GM23338 (cell line): ENCODE measurements around the gene MRPL52. TPM values are rescaled to one million over a fixed set of nuclear protein-coding genes. Genes with fewer than 3 reads are reported as not detected.

Experiments used
- ATAC-seq: fragments of 200-7000 bp; cut with Tn5 transposase; 3 replicates; pipeline ENCODE4 v1.9.1; 2020
- DNase-seq: peaks from one replicate; pipeline ENCODE4 v3.0.0-alpha.2; 2015; ENCODE audit warnings: low spot score
- H2AFZ ChIP-seq: fragments of 200-600 bp; sonication (generic); 2 replicates; pipeline ENCODE4 v1.8.0; 2016; ENCODE audit warnings: antibody characterized with exemption, mild to moderate bottlenecking, moderate library complexity
- H3F3A ChIP-seq: fragments of 200-600 bp; sonication (generic); replicated peaks from 2 replicates; pipeline ENCODE4 v1.8.0; 2017; ENCODE audit warnings: antibody characterized with exemption, mixed run types, low read depth
- H3K27ac ChIP-seq: fragments of 200-600 bp; sonication (generic); 2 replicates; pipeline ENCODE4 v1.6.1; 2016; ENCODE audit warnings: low read depth
- H3K27me3 ChIP-seq: fragments of 200-600 bp; sonication (generic); 2 replicates; pipeline ENCODE4 v1.8.0; 2016; ENCODE audit warnings: mild to moderate bottlenecking, mixed run types, moderate library complexity; ENCODE audit not compliant: insufficient read depth
- H3K36me3 ChIP-seq: fragments of 200-600 bp; sonication (generic); 2 replicates; pipeline ENCODE4 v1.8.0; 2016; ENCODE audit warnings: mild to moderate bottlenecking; ENCODE audit not compliant: insufficient read depth
- H3K4me1 ChIP-seq: fragments of 200-600 bp; sonication (generic); 2 replicates; pipeline ENCODE4 v1.8.0; 2016; ENCODE audit warnings: mild to moderate bottlenecking, moderate library complexity; ENCODE audit not compliant: insufficient read depth
- H3K4me2 ChIP-seq: fragments of 200-600 bp; sonication (generic); 2 replicates; pipeline ENCODE4 v1.7.1; 2017; ENCODE audit warnings: mixed run types
- H3K4me3 ChIP-seq: fragments of 200-600 bp; sonication (generic); 2 replicates; pipeline ENCODE4 v1.6.1; 2016; ENCODE audit warnings: mixed run types
- H3K79me2 ChIP-seq: fragments of 200-600 bp; sonication (generic); replicated peaks from 2 replicates; pipeline ENCODE4 v1.8.0; 2017; ENCODE audit warnings: mild to moderate bottlenecking; ENCODE audit not compliant: insufficient read depth
- H3K9me2 ChIP-seq: fragments of 200-600 bp; sonication (generic); 2 replicates; pipeline ENCODE4 v1.8.0; 2017; ENCODE audit not compliant: insufficient read depth
- H4K20me1 ChIP-seq: fragments of 200-600 bp; sonication (generic); replicated peaks from 2 replicates; pipeline ENCODE4 v1.8.0; 2017; ENCODE audit warnings: mild to moderate bottlenecking; ENCODE audit not compliant: insufficient read depth
- H3K27ac Mint-ChIP-seq: 2 replicates; pipeline ENCODE4 v1.8.0; 2020; ENCODE audit warnings: inconsistent platforms, mild to moderate bottlenecking, moderate library complexity, mixed read lengths
- H3K27me3 Mint-ChIP-seq: 3 replicates; pipeline ENCODE4 v1.8.0; 2022; ENCODE audit warnings: low read depth, mild to moderate bottlenecking, moderate library complexity, mixed read lengths, inconsistent platforms; ENCODE audit not compliant: insufficient read depth, poor library complexity
- H3K36me3 Mint-ChIP-seq: 3 replicates; pipeline ENCODE4 v1.8.0; 2021; ENCODE audit warnings: low read depth, mild to moderate bottlenecking, inconsistent platforms, moderate library complexity, mixed read lengths
- H3K4me1 Mint-ChIP-seq: 3 replicates; pipeline ENCODE4 v1.8.0; 2020; ENCODE audit warnings: mild to moderate bottlenecking, inconsistent platforms, mixed read lengths
- H3K4me3 Mint-ChIP-seq: 3 replicates; pipeline ENCODE4 v1.8.0; 2021; ENCODE audit warnings: moderate library complexity, mild to moderate bottlenecking, inconsistent platforms, mixed read lengths
- H3K9me3 Mint-ChIP-seq: 3 replicates; pipeline ENCODE4 v1.8.0; 2020; ENCODE audit warnings: moderate library complexity, mild to moderate bottlenecking, inconsistent platforms, mixed read lengths
- CREB1 ChIP-seq: fragments of 250-450 bp; sonication (Bioruptor Pico); IDR thresholded peaks from 2 replicates; pipeline ENCODE4 v1.5.0; 2020; ENCODE audit warnings: low read depth, mild to moderate bottlenecking, moderate library complexity
- CTCF ChIP-seq, 2 experiments: fragments of 200-600 bp in 1 of 2; sonication (generic) in 1 of 2; conservative IDR thresholded peaks; 2 replicates each; pipeline versions ENCODE4 v1.5.1 to v1.6.1; 2016 to 2017; ENCODE audit warnings: antibody characterized with exemption in 2 of 2, low read depth in 2 of 2, mild to moderate bottlenecking in 2 of 2, moderate library complexity in 1 of 2
- ETS1 ChIP-seq: IDR thresholded peaks from 2 replicates; pipeline ENCODE4 v1.6.1; 2016; ENCODE audit warnings: antibody characterized with exemption
- EZH2 ChIP-seq: fragments of 200-600 bp; sonication (generic); IDR thresholded peaks from one replicate; pipeline ENCODE4 v1.8.0; 2017; ENCODE audit warnings: antibody characterized with exemption, mild to moderate bottlenecking, low read depth; ENCODE audit not compliant: unreplicated experiment
- EZH2phosphoT487 ChIP-seq: fragments of 200-600 bp; sonication (generic); IDR thresholded peaks from one replicate; pipeline ENCODE4 v1.8.1; 2018; ENCODE audit warnings: antibody characterized with exemption; ENCODE audit not compliant: unreplicated experiment
- JUNB ChIP-seq: IDR thresholded peaks from one replicate; pipeline ENCODE4 v1.6.1; 2016; ENCODE audit warnings: antibody characterized with exemption; ENCODE audit not compliant: unreplicated experiment
- NANOG ChIP-seq: IDR thresholded peaks from 2 replicates; pipeline ENCODE4 v1.6.1; 2016; ENCODE audit warnings: antibody characterized with exemption, borderline replicate concordance
- POLR2AphosphoS5 ChIP-seq: IDR thresholded peaks from 2 replicates; pipeline ENCODE4 v1.6.1; 2016; ENCODE audit warnings: antibody characterized with exemption, low read depth
- REST ChIP-seq: IDR thresholded peaks from one replicate; pipeline ENCODE4 v1.6.1; 2018; ENCODE audit warnings: antibody characterized with exemption; ENCODE audit not compliant: unreplicated experiment
- STAT1 ChIP-seq: IDR thresholded peaks from one replicate; pipeline ENCODE4 v1.6.1; 2016; ENCODE audit warnings: antibody characterized with exemption; ENCODE audit not compliant: unreplicated experiment
- ZNF114 ChIP-seq: fragments of 250-450 bp; sonication (Bioruptor Pico); IDR thresholded peaks from 2 replicates; pipeline ENCODE4 v1.5.0; 2020; ENCODE audit warnings: mild to moderate bottlenecking, moderate library complexity
- ZNF331 ChIP-seq: fragments of 250-450 bp; sonication (Bioruptor Pico); IDR thresholded peaks from 2 replicates; pipeline ENCODE4 v1.5.0; 2020; ENCODE audit warnings: low read depth, mild to moderate bottlenecking, moderate library complexity
- polyA plus RNA-seq: library from polyadenylated mRNA; unstranded; fragments of >200 nt; fragmentation: Nextera tagmentation; extraction: Ambion mirVana; gene quantifications from 2 replicates; pipeline ENCODE4 v1.2.1, GENCODE V29; 2016
- total RNA-seq: library from RNA; depleted of rRNA; stranded (reverse); fragments of >200 nt; shearing (Covaris generic); gene quantifications from 2 replicates; pipeline ENCODE4 v1.2.3, GENCODE V29; 2014
- TF ChIP-seq, protein P1 (sequence below): fragments of 250-450 bp; sonication (Bioruptor Pico); IDR thresholded peaks from 2 replicates; pipeline ENCODE4 v1.5.0; 2020; ENCODE audit warnings: mild to moderate bottlenecking, moderate library complexity

The MRPL52 gene
- total and polyA plus RNA-seq, 2 experiments from 2014 or later, result 131 to 617 TPM

GRCh38 chr14:22856428-22856827 is 26.7 kb downstream of the MRPL52 start:
- Mint-ChIP-seq H3K27me3 (peaks cover 3% of the 10 kb centered on the region), H3K4me1 (peaks cover 7% of the 10 kb centered on the region), H3K4me3 (no peak overlapping the region), H3K27ac (no peak overlapping the region), H3K36me3 (no peaks in the 10 kb centered on the region; the same call in 2 of the 3 replicates), H3K9me3 (no peaks in the 10 kb centered on the region; the same call in 2 of the 3 replicates)
- Histone ChIP-seq H2AFZ (no peak overlapping the region), H3K27ac (no peak overlapping the region), H3K36me3 (no peaks in the 10 kb centered on the region), H3K4me2 (no peak overlapping the region), H3K4me1 (peaks cover 4% of the 10 kb centered on the region), H3K9me2 (no peaks in the 10 kb centered on the region), H3F3A (peaks cover 10% of the 10 kb centered on the region; the same call in 1 of the 2 replicates), H3K4me3 (no peak overlapping the region), H3K79me2 (no peaks in the 10 kb centered on the region), H4K20me1 (no peaks in the 10 kb centered on the region), H3K27me3 (no peaks in the 10 kb centered on the region)
- no peak for DNase-seq
- TF ChIP-seq NANOG (no peak), CREB1 (no peak), REST (no peak), JUNB (no peak), ETS1 (no peak), POLR2AphosphoS5 (no peak), ZNF331 (CRISPR knock-in tag) (no peak), ZNF114 (CRISPR knock-in tag) (no peak), EZH2 (no peak), CTCF (conservative IDR thresholded peaks at IDR 0.05; ENCODE audit: low read depth in 2 of 2) (no peak), EZH2phosphoT487 (no peak), STAT1 (no peak)
- TF ChIP-seq, protein P1, sequence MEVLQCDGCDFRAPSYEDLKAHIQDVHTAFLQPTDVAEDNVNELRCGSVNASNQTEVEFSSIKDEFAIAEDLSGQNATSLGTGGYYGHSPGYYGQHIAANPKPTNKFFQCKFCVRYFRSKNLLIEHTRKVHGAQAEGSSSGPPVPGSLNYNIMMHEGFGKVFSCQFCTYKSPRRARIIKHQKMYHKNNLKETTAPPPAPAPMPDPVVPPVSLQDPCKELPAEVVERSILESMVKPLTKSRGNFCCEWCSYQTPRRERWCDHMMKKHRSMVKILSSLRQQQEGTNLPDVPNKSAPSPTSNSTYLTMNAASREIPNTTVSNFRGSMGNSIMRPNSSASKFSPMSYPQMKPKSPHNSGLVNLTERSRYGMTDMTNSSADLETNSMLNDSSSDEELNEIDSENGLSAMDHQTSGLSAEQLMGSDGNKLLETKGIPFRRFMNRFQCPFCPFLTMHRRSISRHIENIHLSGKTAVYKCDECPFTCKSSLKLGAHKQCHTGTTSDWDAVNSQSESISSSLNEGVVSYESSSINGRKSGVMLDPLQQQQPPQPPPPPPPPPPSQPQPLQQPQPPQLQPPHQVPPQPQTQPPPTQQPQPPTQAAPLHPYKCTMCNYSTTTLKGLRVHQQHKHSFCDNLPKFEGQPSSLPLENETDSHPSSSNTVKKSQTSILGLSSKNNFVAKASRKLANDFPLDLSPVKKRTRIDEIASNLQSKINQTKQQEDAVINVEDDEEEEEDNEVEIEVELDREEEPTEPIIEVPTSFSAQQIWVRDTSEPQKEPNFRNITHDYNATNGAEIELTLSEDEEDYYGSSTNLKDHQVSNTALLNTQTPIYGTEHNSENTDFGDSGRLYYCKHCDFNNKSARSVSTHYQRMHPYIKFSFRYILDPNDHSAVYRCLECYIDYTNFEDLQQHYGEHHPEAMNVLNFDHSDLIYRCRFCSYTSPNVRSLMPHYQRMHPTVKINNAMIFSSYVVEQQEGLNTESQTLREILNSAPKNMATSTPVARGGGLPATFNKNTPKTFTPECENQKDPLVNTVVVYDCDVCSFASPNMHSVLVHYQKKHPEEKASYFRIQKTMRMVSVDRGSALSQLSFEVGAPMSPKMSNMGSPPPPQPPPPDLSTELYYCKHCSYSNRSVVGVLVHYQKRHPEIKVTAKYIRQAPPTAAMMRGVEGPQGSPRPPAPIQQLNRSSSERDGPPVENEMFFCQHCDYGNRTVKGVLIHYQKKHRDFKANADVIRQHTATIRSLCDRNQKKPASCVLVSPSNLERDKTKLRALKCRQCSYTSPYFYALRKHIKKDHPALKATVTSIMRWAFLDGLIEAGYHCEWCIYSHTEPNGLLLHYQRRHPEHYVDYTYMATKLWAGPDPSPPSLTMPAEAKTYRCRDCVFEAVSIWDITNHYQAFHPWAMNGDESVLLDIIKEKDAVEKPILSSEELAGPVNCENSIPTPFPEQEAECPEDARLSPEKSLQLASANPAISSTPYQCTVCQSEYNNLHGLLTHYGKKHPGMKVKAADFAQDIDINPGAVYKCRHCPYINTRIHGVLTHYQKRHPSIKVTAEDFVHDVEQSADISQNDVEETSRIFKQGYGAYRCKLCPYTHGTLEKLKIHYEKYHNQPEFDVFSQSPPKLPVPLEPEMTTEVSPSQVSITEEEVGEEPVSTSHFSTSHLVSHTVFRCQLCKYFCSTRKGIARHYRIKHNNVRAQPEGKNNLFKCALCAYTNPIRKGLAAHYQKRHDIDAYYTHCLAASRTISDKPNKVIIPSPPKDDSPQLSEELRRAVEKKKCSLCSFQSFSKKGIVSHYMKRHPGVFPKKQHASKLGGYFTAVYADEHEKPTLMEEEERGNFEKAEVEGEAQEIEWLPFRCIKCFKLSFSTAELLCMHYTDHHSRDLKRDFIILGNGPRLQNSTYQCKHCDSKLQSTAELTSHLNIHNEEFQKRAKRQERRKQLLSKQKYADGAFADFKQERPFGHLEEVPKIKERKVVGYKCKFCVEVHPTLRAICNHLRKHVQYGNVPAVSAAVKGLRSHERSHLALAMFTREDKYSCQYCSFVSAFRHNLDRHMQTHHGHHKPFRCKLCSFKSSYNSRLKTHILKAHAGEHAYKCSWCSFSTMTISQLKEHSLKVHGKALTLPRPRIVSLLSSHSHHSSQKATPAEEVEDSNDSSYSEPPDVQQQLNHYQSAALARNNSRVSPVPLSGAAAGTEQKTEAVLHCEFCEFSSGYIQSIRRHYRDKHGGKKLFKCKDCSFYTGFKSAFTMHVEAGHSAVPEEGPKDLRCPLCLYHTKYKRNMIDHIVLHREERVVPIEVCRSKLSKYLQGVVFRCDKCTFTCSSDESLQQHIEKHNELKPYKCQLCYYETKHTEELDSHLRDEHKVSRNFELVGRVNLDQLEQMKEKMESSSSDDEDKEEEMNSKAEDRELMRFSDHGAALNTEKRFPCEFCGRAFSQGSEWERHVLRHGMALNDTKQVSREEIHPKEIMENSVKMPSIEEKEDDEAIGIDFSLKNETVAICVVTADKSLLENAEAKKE (CRISPR knock-in tag), result no peak
- ATAC-seq, result no peak
